ENCODE data around the gene SLC39A12. TPM values are rescaled to one million over a fixed set of nuclear protein-coding genes. Genes with fewer than 3 reads are reported as not detected.
"Not testable (repeated sequence)": the region's sequence is repeated elsewhere in the genome, so short reads cannot be mapped to it uniquely, and the experiment has no call there.

Gene SLC39A12
- total and polyA plus RNA-seq, 10 donors = 0.06 to 0.37 (median 0.11) TPM; not detected in 2

DNA sequence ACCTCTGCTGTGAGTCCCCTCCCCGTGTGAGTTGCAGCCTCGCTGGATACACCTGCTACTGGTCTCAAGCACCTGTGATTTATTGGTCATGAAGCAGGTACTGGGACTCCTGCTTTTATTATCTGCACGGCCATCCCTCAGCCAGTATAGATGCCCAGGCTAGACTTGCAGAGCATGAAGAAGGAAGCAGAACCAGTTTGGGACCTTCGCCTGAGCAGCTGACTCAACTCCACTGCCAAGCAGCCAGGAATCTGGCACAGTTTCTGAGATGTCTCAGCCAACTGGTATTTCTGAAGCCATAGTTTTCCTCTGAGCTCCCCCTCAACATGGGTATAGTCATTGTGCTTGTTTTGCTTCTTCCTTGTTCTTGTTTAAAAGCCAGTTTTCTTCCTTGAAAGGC lies 28.0 kb upstream of the SLC39A12 start:
- H3K4me3 ChIP-seq = no peak overlapping the region
- 66 to 93% (median 77%) methylated on average over 4 of the region's 4 CpGs for WGBS, 5 donors
- intact Hi-C loops (cut with DNase I; ENCODE audit: low total_unique reads) = no loop called here

GRCh38 chr10:17943033-17943745 lies 8.5 kb upstream of the SLC39A12 start:
- WGBS, 5 donors = 64 to 86% (median 71%) methylated on average over 3 of the region's 3 CpGs

More for the DNA sequence above, 28.0 kb upstream of the SLC39A12 start:
- Histone ChIP-seq H3K36me3 (no peaks in the 10 kb centered on the region), H3K27me3 (replicated peaks in 1 of 7) (no peaks in the 10 kb centered on the region), H3K4me1 (no peaks in the 10 kb centered on the region), H3K9me3 (no peaks in the 10 kb centered on the region), H3K27ac (no peak overlapping the region)
- no peak for TF ChIP-seq POLR2A (IDR thresholded peaks at IDR 0.05)
- no peak for TF ChIP-seq CTCF (IDR thresholded peaks at IDR 0.05 in 8 of 11, conservative IDR thresholded peaks at IDR 0.05 in 3 of 11)
- no peak for TF ChIP-seq POLR2AphosphoS5 (IDR thresholded peaks at IDR 0.05)
- no peak for DNase-seq

DNA sequence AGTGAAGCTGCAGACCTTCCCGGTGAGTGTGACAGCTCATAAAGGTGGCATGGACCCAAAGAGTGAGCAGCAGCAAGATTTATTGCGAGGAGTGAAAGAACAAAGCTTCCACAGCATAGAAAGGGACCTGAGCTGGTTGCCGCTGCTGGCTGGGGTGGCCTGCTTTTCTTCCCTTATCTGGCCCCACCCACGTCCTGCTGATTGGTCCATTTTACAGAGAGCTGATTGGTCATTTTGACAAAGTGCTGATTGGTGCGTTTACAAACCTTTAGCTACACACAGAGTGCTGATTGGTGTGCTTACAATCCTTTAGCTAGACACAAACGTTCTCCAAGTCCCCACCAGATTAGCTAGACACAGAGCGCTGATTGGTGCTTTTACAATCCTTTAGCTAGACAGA lies 1.4 kb upstream of the SLC39A12 start:
- H3K27ac ChIP-seq; intact Hi-C loops (cut with DNase I; ENCODE audit: low total_unique reads); H3K9me3 ChIP-seq; DNase-seq; H3K4me1 ChIP-seq; H3K27me3 ChIP-seq (replicated peaks in 1 of 7); H3K4me3 ChIP-seq; H3K36me3 ChIP-seq: not testable (repeated sequence)
- WGBS, 5 donors = 78 to 86% (median 83%) methylated on average over 7 of the region's 7 CpGs

More at GRCh38 chr10:17943033-17943745, 8.5 kb upstream of the SLC39A12 start:
- Histone ChIP-seq H3K4me3 (no peak overlapping the region), H3K27me3 (replicated peaks in 1 of 7) (no peaks in the 10 kb centered on the region), H3K9me3 (no peaks in the 10 kb centered on the region), H3K36me3 (no peaks in the 10 kb centered on the region), H3K4me1 (no peaks in the 10 kb centered on the region), H3K27ac (no peak overlapping the region)
- intact Hi-C loops (cut with DNase I; ENCODE audit: low total_unique reads) = no loop called here
- TF ChIP-seq POLR2A (IDR thresholded peaks at IDR 0.05) = no peak
- TF ChIP-seq POLR2AphosphoS5 (IDR thresholded peaks at IDR 0.05) = no peak
- TF ChIP-seq CTCF (IDR thresholded peaks at IDR 0.05 in 8 of 11, conservative IDR thresholded peaks at IDR 0.05 in 3 of 11) = no peak
- no peak for DNase-seq

- Histone ChIP-seq H3K4me1 (no peaks in the 10 kb centered on the region), H3K27me3 (replicated peaks in 1 of 7) (no peaks in the 10 kb centered on the region), H3K9me3 (no peaks in the 10 kb centered on the region), H3K36me3 (no peaks in the 10 kb centered on the region), H3K4me3 (no peak overlapping the region), H3K27ac (no peak overlapping the region)
- DNase-seq = no peak
- TF ChIP-seq POLR2AphosphoS5 (IDR thresholded peaks at IDR 0.05) (no peak), CTCF (IDR thresholded peaks at IDR 0.05 in 8 of 11, conservative IDR thresholded peaks at IDR 0.05 in 3 of 11) (no peak), POLR2A (IDR thresholded peaks at IDR 0.05) (no peak)
- WGBS, 5 donors = 88 to 96% (median 92%) methylated on average over 17 to 22 of the region's 22 CpGs
- intact Hi-C loops (cut with DNase I; ENCODE audit: low total_unique reads) = no loop called here
Measured at GRCh38 chr10:17950726-17951125, 992 bp upstream of the SLC39A12 start.

- H3K27ac ChIP-seq; H3K4me3 ChIP-seq; intact Hi-C loops (cut with DNase I; ENCODE audit: low total_unique reads); H3K4me1 ChIP-seq; H3K9me3 ChIP-seq; H3K27me3 ChIP-seq (replicated peaks in 1 of 7); H3K36me3 ChIP-seq; DNase-seq: not testable (repeated sequence)
- WGBS, 5 donors = 89 to 93% (median 93%) methylated on average over 10 of the region's 10 CpGs
Measured at GRCh38 chr10:17954372-17954771, 2.7 kb downstream of the SLC39A12 start.

Data from spleen (tissue), 11 donors.